Measurements from ENCODE around the gene RALGAPA2.

GRCh38 chr20:20553541-20553940 is 158.9 kb downstream of the RALGAPA2 start:
- TF ChIP-seq, protein P1, sequence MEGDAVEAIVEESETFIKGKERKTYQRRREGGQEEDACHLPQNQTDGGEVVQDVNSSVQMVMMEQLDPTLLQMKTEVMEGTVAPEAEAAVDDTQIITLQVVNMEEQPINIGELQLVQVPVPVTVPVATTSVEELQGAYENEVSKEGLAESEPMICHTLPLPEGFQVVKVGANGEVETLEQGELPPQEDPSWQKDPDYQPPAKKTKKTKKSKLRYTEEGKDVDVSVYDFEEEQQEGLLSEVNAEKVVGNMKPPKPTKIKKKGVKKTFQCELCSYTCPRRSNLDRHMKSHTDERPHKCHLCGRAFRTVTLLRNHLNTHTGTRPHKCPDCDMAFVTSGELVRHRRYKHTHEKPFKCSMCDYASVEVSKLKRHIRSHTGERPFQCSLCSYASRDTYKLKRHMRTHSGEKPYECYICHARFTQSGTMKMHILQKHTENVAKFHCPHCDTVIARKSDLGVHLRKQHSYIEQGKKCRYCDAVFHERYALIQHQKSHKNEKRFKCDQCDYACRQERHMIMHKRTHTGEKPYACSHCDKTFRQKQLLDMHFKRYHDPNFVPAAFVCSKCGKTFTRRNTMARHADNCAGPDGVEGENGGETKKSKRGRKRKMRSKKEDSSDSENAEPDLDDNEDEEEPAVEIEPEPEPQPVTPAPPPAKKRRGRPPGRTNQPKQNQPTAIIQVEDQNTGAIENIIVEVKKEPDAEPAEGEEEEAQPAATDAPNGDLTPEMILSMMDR (IDR thresholded peaks at IDR 0.05; ENCODE audit: poor library complexity, severe bottlenecking): no peak
- TF ChIP-seq POLR2AphosphoS5 (IDR thresholded peaks at IDR 0.05): no peak
- TF ChIP-seq, protein P2, sequence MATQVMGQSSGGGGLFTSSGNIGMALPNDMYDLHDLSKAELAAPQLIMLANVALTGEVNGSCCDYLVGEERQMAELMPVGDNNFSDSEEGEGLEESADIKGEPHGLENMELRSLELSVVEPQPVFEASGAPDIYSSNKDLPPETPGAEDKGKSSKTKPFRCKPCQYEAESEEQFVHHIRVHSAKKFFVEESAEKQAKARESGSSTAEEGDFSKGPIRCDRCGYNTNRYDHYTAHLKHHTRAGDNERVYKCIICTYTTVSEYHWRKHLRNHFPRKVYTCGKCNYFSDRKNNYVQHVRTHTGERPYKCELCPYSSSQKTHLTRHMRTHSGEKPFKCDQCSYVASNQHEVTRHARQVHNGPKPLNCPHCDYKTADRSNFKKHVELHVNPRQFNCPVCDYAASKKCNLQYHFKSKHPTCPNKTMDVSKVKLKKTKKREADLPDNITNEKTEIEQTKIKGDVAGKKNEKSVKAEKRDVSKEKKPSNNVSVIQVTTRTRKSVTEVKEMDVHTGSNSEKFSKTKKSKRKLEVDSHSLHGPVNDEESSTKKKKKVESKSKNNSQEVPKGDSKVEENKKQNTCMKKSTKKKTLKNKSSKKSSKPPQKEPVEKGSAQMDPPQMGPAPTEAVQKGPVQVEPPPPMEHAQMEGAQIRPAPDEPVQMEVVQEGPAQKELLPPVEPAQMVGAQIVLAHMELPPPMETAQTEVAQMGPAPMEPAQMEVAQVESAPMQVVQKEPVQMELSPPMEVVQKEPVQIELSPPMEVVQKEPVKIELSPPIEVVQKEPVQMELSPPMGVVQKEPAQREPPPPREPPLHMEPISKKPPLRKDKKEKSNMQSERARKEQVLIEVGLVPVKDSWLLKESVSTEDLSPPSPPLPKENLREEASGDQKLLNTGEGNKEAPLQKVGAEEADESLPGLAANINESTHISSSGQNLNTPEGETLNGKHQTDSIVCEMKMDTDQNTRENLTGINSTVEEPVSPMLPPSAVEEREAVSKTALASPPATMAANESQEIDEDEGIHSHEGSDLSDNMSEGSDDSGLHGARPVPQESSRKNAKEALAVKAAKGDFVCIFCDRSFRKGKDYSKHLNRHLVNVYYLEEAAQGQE (IDR thresholded peaks at IDR 0.05; ENCODE audit: borderline replicate concordance): no peak
- TF ChIP-seq TAF1 (IDR thresholded peaks at IDR 0.05; ENCODE audit: low read depth): no peak
- no peak for TF ChIP-seq EZH2 (IDR thresholded peaks at IDR 0.05; ENCODE audit: borderline replicate concordance, insufficient read depth, low read length, poor library complexity, severe bottlenecking)

Data from neural cell (in vitro differentiated cells).